Osteoblast (primary cell): ENCODE data around the gene CFAP74. TPM values are rescaled to one million over a fixed set of nuclear protein-coding genes. Genes with fewer than 3 reads are reported as not detected.

ENCODE experiments used
- DNase-seq: peaks from one replicate; pipeline ENCODE4 v3.0.0; 2011; ENCODE audit warnings: low spot score, mixed read lengths; ENCODE audit not compliant: insufficient read length; ENCODE audit errors: missing footprints
- H2AFZ ChIP-seq: 2 replicates; pipeline ENCODE4 v1.6.0; 2011; ENCODE audit warnings: mild to moderate bottlenecking, low read length
- H3K27ac ChIP-seq: 2 replicates; pipeline ENCODE4 v1.5.1; 2011; ENCODE audit warnings: mild to moderate bottlenecking, low read depth, low read length, moderate library complexity
- H3K27me3 ChIP-seq: 2 replicates; pipeline ENCODE4 v1.6.0; 2012; ENCODE audit warnings: mild to moderate bottlenecking, control low read depth, inconsistent platforms, low read length, moderate library complexity; ENCODE audit not compliant: insufficient read depth
- H3K36me3 ChIP-seq: 2 replicates; pipeline ENCODE4 v1.5.1; 2011; ENCODE audit warnings: mild to moderate bottlenecking, low read length, control low read depth, moderate library complexity; ENCODE audit not compliant: insufficient read depth
- H3K4me1 ChIP-seq: 2 replicates; pipeline ENCODE4 v1.5.1; 2011; ENCODE audit warnings: mild to moderate bottlenecking, low read length, control low read depth, moderate library complexity; ENCODE audit not compliant: insufficient read depth
- H3K4me2 ChIP-seq: 2 replicates; pipeline ENCODE4 v1.6.0; 2011; ENCODE audit warnings: mild to moderate bottlenecking, low read length; ENCODE audit not compliant: insufficient read depth
- H3K4me3 ChIP-seq: fragments of 200-600 bp; sonication (generic); 3 replicates; pipeline ENCODE4 v1.5.1; 2012; ENCODE audit warnings: mild to moderate bottlenecking, low read length, inconsistent platforms; ENCODE audit not compliant: insufficient read depth
- H3K79me2 ChIP-seq: 2 replicates; pipeline ENCODE4 v1.6.0; 2012; ENCODE audit warnings: mild to moderate bottlenecking, low read length, control low read depth, inconsistent platforms; ENCODE audit not compliant: insufficient read depth
- H3K9me3 ChIP-seq: 2 replicates; pipeline ENCODE4 v1.5.1; 2011; ENCODE audit warnings: low read depth, low read length, control low read depth
- H4K20me1 ChIP-seq: 2 replicates; pipeline ENCODE4 v1.6.0; 2012; ENCODE audit warnings: mild to moderate bottlenecking, low read length, control low read depth; ENCODE audit not compliant: insufficient read depth
- CTCF ChIP-seq: IDR thresholded peaks from 2 replicates; pipeline ENCODE4 v1.5.1; 2011; ENCODE audit warnings: mild to moderate bottlenecking, low read depth, low read length, moderate library complexity; ENCODE audit errors: extremely low read depth
- total RNA-seq: library from RNA; depleted of rRNA; stranded (reverse); fragments of >200 nt; gene quantifications from 2 replicates; pipeline ENCODE4 v1.2.3, GENCODE V29; 2012

Gene CFAP74
- total RNA-seq, 1 donor, result not detected

GRCh38 chr1:1971688-1972087 lies 31.9 kb downstream of the CFAP74 start:
- no peak for TF ChIP-seq CTCF
- DNase-seq, result no peak
- H3K4me2 ChIP-seq, result no peak overlapping the region

GRCh38 chr1:1971017-1971416 lies 32.6 kb downstream of the CFAP74 start:
- TF ChIP-seq CTCF, result no peak
- H3K27ac ChIP-seq, result no peak overlapping the region
- H3K4me3 ChIP-seq, result no peak overlapping the region
- no peak for DNase-seq
- H3K79me2 ChIP-seq, result no peaks in the 10 kb centered on the region
- no peak overlapping the region for H2AFZ ChIP-seq
- no peaks in the 10 kb centered on the region for H3K36me3 ChIP-seq
- no peaks in the 10 kb centered on the region for H4K20me1 ChIP-seq
- H3K27me3 ChIP-seq, result peaks cover 8% of the 10 kb centered on the region
- no peaks in the 10 kb centered on the region for H3K9me3 ChIP-seq
- H3K4me2 ChIP-seq, result no peak overlapping the region
- H3K4me1 ChIP-seq, result no peaks in the 10 kb centered on the region

More at GRCh38 chr1:1971688-1972087, 31.9 kb downstream of the CFAP74 start:
- Histone ChIP-seq H3K27ac (no peak overlapping the region), H3K9me3 (no peaks in the 10 kb centered on the region), H3K36me3 (no peaks in the 10 kb centered on the region), H4K20me1 (no peaks in the 10 kb centered on the region), H3K27me3 (peaks cover 5% of the 10 kb centered on the region), H3K4me1 (no peaks in the 10 kb centered on the region), H3K4me3 (no peak overlapping the region), H2AFZ (no peak overlapping the region), H3K79me2 (no peaks in the 10 kb centered on the region)

- no peak overlapping the region for H3K4me2 ChIP-seq
- no peaks in the 10 kb centered on the region for H4K20me1 ChIP-seq
- H3K4me1 ChIP-seq, result no peaks in the 10 kb centered on the region
- H3K36me3 ChIP-seq, result no peaks in the 10 kb centered on the region
- DNase-seq, result no peak
- H3K27me3 ChIP-seq, result peaks cover 5% of the 10 kb centered on the region
- no peaks in the 10 kb centered on the region for H3K9me3 ChIP-seq
- H3K27ac ChIP-seq, result no peak overlapping the region
- no peak overlapping the region for H3K4me3 ChIP-seq
- H2AFZ ChIP-seq, result no peak overlapping the region
- TF ChIP-seq CTCF, result no peak
- H3K79me2 ChIP-seq, result no peaks in the 10 kb centered on the region
Measured at GRCh38 chr1:1969953-1970716, 33.5 kb downstream of the CFAP74 start.

- no peaks in the 10 kb centered on the region for H4K20me1 ChIP-seq
- H3K79me2 ChIP-seq, result no peaks in the 10 kb centered on the region
- no peak for DNase-seq
- H3K27me3 ChIP-seq, result peaks cover 5% of the 10 kb centered on the region
- no peak overlapping the region for H3K4me3 ChIP-seq
- H3K27ac ChIP-seq, result no peak overlapping the region
- no peak overlapping the region for H3K4me2 ChIP-seq
- H3K36me3 ChIP-seq, result no peaks in the 10 kb centered on the region
- H3K9me3 ChIP-seq, result no peaks in the 10 kb centered on the region
- no peak for TF ChIP-seq CTCF
- no peak overlapping the region for H2AFZ ChIP-seq
- no peaks in the 10 kb centered on the region for H3K4me1 ChIP-seq
Measured at GRCh38 chr1:1969505-1969900, 34.1 kb downstream of the CFAP74 start.
